Tibial nerve (tissue), 4 donors: ENCODE measurements around the gene FXYD1. TPM values are rescaled to one million over a fixed set of nuclear protein-coding genes. Genes with fewer than 3 reads are reported as not detected.

ENCODE experiments used
- DNase-seq, 2 donors: peaks; one replicate each; pipeline ENCODE4 v3.0.0-alpha.2; 2019; ENCODE audit warnings: low spot score in 2 of 2
- H3K27ac ChIP-seq, 4 donors: fragments of 200-600 bp; sonication (generic) in 3 of 4; one replicate each; pipeline ENCODE4 v1.5.1; 2017 to 2019; ENCODE audit warnings: mild to moderate bottlenecking in 1 of 4
- H3K27me3 ChIP-seq, 2 donors: fragments of 200-600 bp; sonication (generic) in 1 of 2; one replicate each; pipeline versions ENCODE4 v1.5.1 to v1.6.0; 2017 to 2019
- H3K36me3 ChIP-seq, 3 donors: fragments of 200-600 bp; sonication (generic); one replicate each; pipeline ENCODE4 v1.5.1; 2018 to 2019
- H3K4me1 ChIP-seq, 4 donors: fragments of 200-600 bp; sonication (generic) in 3 of 4; one replicate each; pipeline ENCODE4 v1.5.1; 2017 to 2019
- H3K4me3 ChIP-seq, 4 donors: fragments of 200-600 bp; sonication (generic) in 3 of 4; one replicate each; pipeline ENCODE4 v1.5.1; 2017 to 2019; ENCODE audit warnings: mild to moderate bottlenecking in 1 of 4, moderate library complexity in 1 of 4
- H3K9me3 ChIP-seq, 4 donors: fragments of 200-600 bp; sonication (generic) in 3 of 4; one replicate each; pipeline ENCODE4 v1.5.1; 2017 to 2019
- CTCF ChIP-seq, 5 experiments: fragments of 200-600 bp in 3 of 5; fragments of 450-650 bp in 2 of 5; sonication (generic) in 3 of 5; IDR thresholded peaks; one replicate each; pipeline ENCODE4 v1.5.1; 2016 to 2019; ENCODE audit warnings: antibody characterized with exemption in 5 of 5, mild to moderate bottlenecking in 3 of 5, moderate library complexity in 2 of 5
- EP300 ChIP-seq, 2 donors: sonication (generic); formaldehyde crosslinking; IDR thresholded peaks; one replicate each; pipeline ENCODE4 v1.6.1; 2017; ENCODE audit warnings: antibody characterized with exemption in 2 of 2, mild to moderate bottlenecking in 1 of 2
- POLR2A ChIP-seq, 2 donors: fragments of 450-650 bp; IDR thresholded peaks; one replicate each; pipeline ENCODE4 v1.6.1; 2017; ENCODE audit warnings: antibody characterized with exemption in 2 of 2, mild to moderate bottlenecking in 2 of 2, moderate library complexity in 2 of 2
- WGBS, 2 donors: methylation state at CpG; one replicate each; pipeline ENCODE4 v1.1.5; 2018; 5-methylcytosine and 5-hydroxymethylcytosine counted together
- total RNA-seq, 4 donors: library from RNA; depleted of rRNA; stranded (reverse); fragments of >200 nt; gene quantifications; one replicate each; pipeline ENCODE4 v1.1.0, GENCODE V29; 2016

Gene FXYD1
- total RNA-seq, 4 donors from 2014 or later: 72.9 to 193 (median 84.9) TPM

DNA sequence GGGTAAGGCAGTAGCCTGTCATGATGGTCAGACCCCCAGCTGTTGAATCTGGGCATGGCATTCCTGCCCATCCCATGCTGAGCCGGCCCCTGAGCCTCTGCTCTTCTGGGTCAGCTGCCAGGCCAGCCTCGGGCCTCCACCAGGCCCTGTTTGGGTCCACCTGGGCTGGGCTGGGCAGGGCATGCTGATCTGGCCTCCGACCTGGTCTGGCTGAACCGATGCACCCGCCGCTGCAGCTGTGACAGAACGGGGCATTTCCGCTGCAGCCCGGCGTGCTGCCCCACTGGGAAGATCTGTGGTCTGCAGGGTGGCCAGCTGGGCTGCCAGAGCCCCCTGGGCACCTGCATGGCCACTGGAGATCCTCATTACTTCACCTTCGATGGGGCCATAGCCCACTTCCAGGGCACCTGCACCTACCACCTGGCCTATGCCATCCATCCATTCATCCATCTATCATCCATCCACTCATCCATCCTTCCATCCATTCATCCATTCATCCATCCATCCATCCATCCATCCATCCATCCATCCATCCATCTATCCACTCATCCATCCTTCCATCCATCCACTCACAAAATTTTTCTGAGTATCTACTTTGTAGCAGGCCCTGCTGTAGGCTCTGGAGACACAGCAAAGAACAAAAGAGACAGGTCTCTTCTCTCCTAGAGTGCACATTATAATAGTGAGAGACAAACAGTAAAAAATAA lies 44.5 kb upstream of the FXYD1 start:
- Histone ChIP-seq H3K36me3 (no peaks in the 10 kb centered on the region), H3K4me3 (no peak overlapping the region), H3K9me3 (no peaks in the 10 kb centered on the region), H3K27me3 (peaks cover 0 to 8% of the 10 kb centered on the region in 2 donors), H3K4me1 (peaks cover 0 to 25% (median 7%) of the 10 kb centered on the region in 4 donors), H3K27ac (no peak overlapping the region)
- DNase-seq: no peak
- 86 to 92% methylated on average over 10 to 11 of the region's 11 CpGs for WGBS, 2 donors
- TF ChIP-seq EP300 (IDR thresholded peaks at IDR 0.05) (no peak), POLR2A (IDR thresholded peaks at IDR 0.05) (no peak), CTCF (IDR thresholded peaks at IDR 0.05) (no peak)

DNA sequence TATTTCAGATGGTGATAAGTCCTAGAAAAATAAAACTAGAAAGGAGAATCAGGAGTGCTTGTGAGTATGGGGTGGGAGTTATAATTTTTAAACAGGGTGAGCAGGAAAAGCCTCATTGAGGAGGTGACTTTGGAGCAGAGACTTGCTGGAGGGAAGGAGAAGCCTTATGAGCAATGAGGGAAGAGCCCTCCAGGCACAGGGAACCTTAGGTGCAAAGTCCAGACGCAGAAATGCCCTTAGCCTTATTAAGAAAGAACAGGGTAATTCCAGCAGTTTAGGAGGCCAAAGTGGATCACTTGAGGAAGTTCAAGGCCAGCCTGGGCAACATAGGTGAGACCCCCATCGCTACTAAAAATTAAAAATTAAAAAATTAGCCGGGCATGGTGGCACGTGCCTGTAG lies 44.0 kb upstream of the FXYD1 start:
- peaks cover 0 to 25% (median 7%) of the 10 kb centered on the region in 4 donors for H3K4me1 ChIP-seq
- H3K27ac ChIP-seq: peak overlapping the region in 2 of 4 donors; percentile 36 to 47
- H3K4me3 ChIP-seq: no peak overlapping the region
- TF ChIP-seq EP300 (IDR thresholded peaks at IDR 0.05): no peak
- no peak for TF ChIP-seq POLR2A (IDR thresholded peaks at IDR 0.05)
- no peak for TF ChIP-seq CTCF (IDR thresholded peaks at IDR 0.05)
- peaks cover 0 to 8% of the 10 kb centered on the region in 2 donors for H3K27me3 ChIP-seq
- no peaks in the 10 kb centered on the region for H3K36me3 ChIP-seq
- no peaks in the 10 kb centered on the region for H3K9me3 ChIP-seq
- 92% methylated on average over 4 of the region's 4 CpGs for WGBS, 2 donors
- no peak for DNase-seq

DNA sequence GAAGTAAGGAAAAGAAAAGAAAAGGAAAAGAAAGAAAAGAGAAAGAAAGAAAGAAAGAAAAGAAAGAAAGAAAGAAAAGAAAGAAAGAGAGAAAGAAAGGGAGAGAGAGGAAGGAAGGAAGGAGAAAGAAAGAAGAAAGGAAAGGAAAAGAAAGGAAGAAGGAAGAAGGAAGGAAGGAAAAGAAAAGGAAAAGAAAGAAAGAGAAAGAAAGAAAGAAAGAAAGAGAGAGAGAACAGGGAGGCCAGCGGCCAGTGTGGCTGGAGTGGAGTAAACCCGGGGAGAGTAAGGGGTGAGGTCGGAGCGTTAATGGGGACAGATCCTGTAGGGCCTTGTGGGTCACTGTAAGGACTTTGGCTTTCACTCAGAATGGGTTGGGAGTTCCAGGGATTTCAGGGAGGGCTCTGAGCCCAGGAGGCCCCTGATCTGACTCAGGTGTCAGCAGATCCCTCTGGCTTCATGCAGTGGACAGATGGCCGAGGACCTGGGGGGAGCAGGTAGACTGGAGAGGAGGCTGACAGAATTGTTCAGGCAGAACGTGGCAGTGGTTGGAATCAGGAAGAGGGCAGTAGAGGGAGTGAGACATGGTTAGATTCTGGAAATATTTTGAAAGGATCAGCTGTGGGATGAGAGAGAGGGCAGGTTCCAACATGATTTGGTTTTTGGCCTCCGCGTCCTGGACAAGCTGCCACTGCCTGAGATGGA lies 42.8 kb upstream of the FXYD1 start:
- peaks cover 0 to 6% of the 10 kb centered on the region in 2 donors for H3K27me3 ChIP-seq
- DNase-seq: no peak
- H3K9me3 ChIP-seq: no peaks in the 10 kb centered on the region
- TF ChIP-seq CTCF (IDR thresholded peaks at IDR 0.05): no peak
- TF ChIP-seq EP300 (IDR thresholded peaks at IDR 0.05): no peak
- no peak for TF ChIP-seq POLR2A (IDR thresholded peaks at IDR 0.05)
- WGBS, 2 donors: 66 to 69% methylated on average over 8 of the region's 8 CpGs
- H3K27ac ChIP-seq: peak overlapping the region in 3 of 4 donors; percentile 50 to 72 (median 68)
- H3K4me3 ChIP-seq: no peak overlapping the region
- H3K4me1 ChIP-seq: peaks cover 0 to 16% (median 2%) of the 10 kb centered on the region in 4 donors
- H3K36me3 ChIP-seq: no peaks in the 10 kb centered on the region

DNA sequence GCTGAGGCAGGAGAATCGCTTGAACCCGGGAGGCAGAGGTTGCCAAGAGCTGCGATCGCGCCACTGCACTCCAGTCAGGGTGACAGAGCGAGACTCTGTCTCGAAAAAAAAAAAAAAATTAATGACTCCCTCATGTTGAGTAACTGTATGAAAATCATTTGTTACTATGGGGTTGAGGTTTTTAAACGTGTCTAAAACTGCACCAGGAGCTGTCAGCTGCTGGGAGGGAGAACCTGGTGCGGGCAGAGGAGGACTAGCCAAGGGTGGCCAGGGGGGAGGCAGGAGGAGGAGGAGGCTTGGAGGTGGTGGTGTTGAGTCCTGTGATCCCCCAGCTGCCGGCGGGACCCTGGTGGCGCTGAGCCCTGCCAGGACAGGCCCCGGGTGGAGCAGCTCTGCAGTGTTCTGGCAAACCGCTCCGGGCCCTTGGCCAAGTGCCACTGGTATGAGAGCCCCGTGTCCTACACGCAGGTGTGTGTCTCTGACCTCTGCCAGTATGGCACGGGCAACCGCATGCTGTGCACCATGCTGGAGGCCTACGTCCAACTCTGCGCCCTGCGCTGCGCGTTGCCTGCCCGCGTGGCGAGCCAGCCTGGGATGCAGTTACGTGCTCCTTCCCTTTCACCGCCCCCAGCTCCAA lies 40.1 kb upstream of the FXYD1 start:
- WGBS, 2 donors: 69 to 74% methylated on average over 28 to 29 of the region's 29 CpGs

More for the DNA sequence above, 40.1 kb upstream of the FXYD1 start:
- no peaks in the 10 kb centered on the region for H3K27me3 ChIP-seq
- H3K9me3 ChIP-seq: no peaks in the 10 kb centered on the region
- H3K4me3 ChIP-seq: no peak overlapping the region
- TF ChIP-seq EP300 (IDR thresholded peaks at IDR 0.05) (no peak), CTCF (IDR thresholded peaks at IDR 0.05) (no peak), POLR2A (IDR thresholded peaks at IDR 0.05) (no peak)
- H3K36me3 ChIP-seq: no peaks in the 10 kb centered on the region
- peak overlapping the region in 2 of 4 donors; percentile 40 to 55 for H3K27ac ChIP-seq
- H3K4me1 ChIP-seq: peaks cover 0 to 9% (median 0%) of the 10 kb centered on the region in 4 donors
- no peak for DNase-seq
